ENCODE results near the gene THUMPD3. TPM values are rescaled to one million over a fixed set of nuclear protein-coding genes. Genes with fewer than 3 reads are reported as not detected.

The THUMPD3 gene
- total and polyA plus RNA-seq, 7 donors = 40.0 to 70.5 (median 55.0) TPM

- no peaks in the 10 kb centered on the region for H3K27me3 ChIP-seq (ENCODE audit: insufficient read depth in 3 of 3, low read length in 2 of 3)
- DNase-seq (no peak), ATAC-seq (no peak)
- H3K4me1 ChIP-seq = peaks cover 3% of the 10 kb centered on the region
- no peaks in the 10 kb centered on the region for H3K36me3 ChIP-seq (ENCODE audit: insufficient read depth in 1 of 2, low read depth in 1 of 2)
- H3K4me3 ChIP-seq = no peak overlapping the region
- no peak overlapping the region for H3K27ac ChIP-seq
- TF ChIP-seq, protein P1, sequence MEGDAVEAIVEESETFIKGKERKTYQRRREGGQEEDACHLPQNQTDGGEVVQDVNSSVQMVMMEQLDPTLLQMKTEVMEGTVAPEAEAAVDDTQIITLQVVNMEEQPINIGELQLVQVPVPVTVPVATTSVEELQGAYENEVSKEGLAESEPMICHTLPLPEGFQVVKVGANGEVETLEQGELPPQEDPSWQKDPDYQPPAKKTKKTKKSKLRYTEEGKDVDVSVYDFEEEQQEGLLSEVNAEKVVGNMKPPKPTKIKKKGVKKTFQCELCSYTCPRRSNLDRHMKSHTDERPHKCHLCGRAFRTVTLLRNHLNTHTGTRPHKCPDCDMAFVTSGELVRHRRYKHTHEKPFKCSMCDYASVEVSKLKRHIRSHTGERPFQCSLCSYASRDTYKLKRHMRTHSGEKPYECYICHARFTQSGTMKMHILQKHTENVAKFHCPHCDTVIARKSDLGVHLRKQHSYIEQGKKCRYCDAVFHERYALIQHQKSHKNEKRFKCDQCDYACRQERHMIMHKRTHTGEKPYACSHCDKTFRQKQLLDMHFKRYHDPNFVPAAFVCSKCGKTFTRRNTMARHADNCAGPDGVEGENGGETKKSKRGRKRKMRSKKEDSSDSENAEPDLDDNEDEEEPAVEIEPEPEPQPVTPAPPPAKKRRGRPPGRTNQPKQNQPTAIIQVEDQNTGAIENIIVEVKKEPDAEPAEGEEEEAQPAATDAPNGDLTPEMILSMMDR (IDR thresholded peaks at IDR 0.05) = no peak
- intact Hi-C loops (cut with DNase I) = no loop called here
- WGBS, 3 donors = 62 to 79% (median 65%) methylated on average over 4 of the region's 4 CpGs
- no peaks in the 10 kb centered on the region for H3K9me3 ChIP-seq
Measured at GRCh38 chr3:9343115-9343514, 19.7 kb upstream of the THUMPD3 start.

GRCh38 chr3:9345041-9345440, 17.8 kb upstream of the THUMPD3 start:
- Histone ChIP-seq H3K27me3 (ENCODE audit: insufficient read depth in 3 of 3, low read length in 2 of 3) (no peaks in the 10 kb centered on the region), H3K4me3 (no peak overlapping the region), H3K27ac (no peak overlapping the region), H3K9me3 (no peaks in the 10 kb centered on the region), H3K36me3 (ENCODE audit: insufficient read depth in 1 of 2, low read depth in 1 of 2) (peaks cover 0 to 6% of the 10 kb centered on the region in 2 donors), H3K4me1 (peaks cover 3% of the 10 kb centered on the region)
- TF ChIP-seq, protein P1 (IDR thresholded peaks at IDR 0.05) = no peak
- DNase-seq (no peak), ATAC-seq (no peak)
- WGBS, 3 donors = 0 to 43% (median 38%) methylated on average over 1 of the region's 1 CpG
- intact Hi-C loops (cut with DNase I) = no loop called here

- H3K27me3 ChIP-seq (ENCODE audit: insufficient read depth in 3 of 3, low read length in 2 of 3) = no peaks in the 10 kb centered on the region
- no peaks in the 10 kb centered on the region for H3K4me1 ChIP-seq
- no peak for DNase-seq
- H3K36me3 ChIP-seq (ENCODE audit: insufficient read depth in 1 of 2, low read depth in 1 of 2) = peaks cover 0 to 9% of the 10 kb centered on the region in 2 donors
- no peak overlapping the region for H3K27ac ChIP-seq
- TF ChIP-seq, protein P1 (IDR thresholded peaks at IDR 0.05) = no peak
- no peak overlapping the region for H3K4me3 ChIP-seq
- 91 to 96% (median 93%) methylated on average over 1 of the region's 1 CpG for WGBS, 3 donors
- ATAC-seq = no peak
- intact Hi-C loops (cut with DNase I) = no loop called here
- H3K9me3 ChIP-seq = no peaks in the 10 kb centered on the region
Measured at GRCh38 chr3:9346141-9346540, 16.7 kb upstream of the THUMPD3 start.

DNA sequence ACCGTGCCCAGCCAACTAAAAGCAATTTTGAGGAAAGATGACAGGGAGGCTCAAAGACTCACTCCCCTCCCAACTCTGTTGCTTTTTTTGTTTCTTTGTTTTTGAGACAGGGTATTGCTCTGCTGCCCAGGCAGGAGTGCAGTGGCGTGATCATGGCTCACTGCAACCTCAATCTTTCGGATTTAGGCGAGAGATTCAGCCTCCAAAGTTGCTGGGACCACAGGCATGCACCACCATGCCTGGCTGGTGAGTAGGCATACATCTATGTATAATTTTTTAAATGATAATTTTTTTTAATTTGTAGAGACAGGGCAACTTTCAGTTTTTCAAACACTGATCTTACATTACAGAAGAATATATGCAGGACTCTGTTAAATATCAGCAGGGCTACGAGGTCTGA, 15.8 kb upstream of the THUMPD3 start:
- intact Hi-C loops (cut with DNase I) = no loop called here
- TF ChIP-seq, protein P1 (IDR thresholded peaks at IDR 0.05) = no peak
- Histone ChIP-seq H3K9me3 (no peaks in the 10 kb centered on the region), H3K27me3 (ENCODE audit: insufficient read depth in 3 of 3, low read length in 2 of 3) (no peaks in the 10 kb centered on the region), H3K36me3 (ENCODE audit: insufficient read depth in 1 of 2, low read depth in 1 of 2) (peaks cover 0 to 14% of the 10 kb centered on the region in 2 donors), H3K4me1 (no peaks in the 10 kb centered on the region), H3K27ac (no peak overlapping the region), H3K4me3 (no peak overlapping the region)
- no peak for ATAC-seq
- WGBS, 3 donors = 89 to 92% (median 92%) methylated on average over 5 of the region's 5 CpGs
- DNase-seq = no peak

- Histone ChIP-seq H3K36me3 (ENCODE audit: insufficient read depth in 1 of 2, low read depth in 1 of 2) (peaks cover 0 to 14% of the 10 kb centered on the region in 2 donors), H3K27ac (no peak overlapping the region), H3K4me3 (no peak overlapping the region), H3K27me3 (ENCODE audit: insufficient read depth in 3 of 3, low read length in 2 of 3) (no peaks in the 10 kb centered on the region), H3K4me1 (peaks cover 2% of the 10 kb centered on the region), H3K9me3 (no peaks in the 10 kb centered on the region)
- DNase-seq = no peak
- WGBS, 3 donors = 45 to 67% (median 47%) methylated on average over 2 of the region's 2 CpGs
- no peak for ATAC-seq
- TF ChIP-seq, protein P1 (IDR thresholded peaks at IDR 0.05) = no peak
- intact Hi-C loops (cut with DNase I) = no loop called here
Measured at GRCh38 chr3:9347887-9348286, 15.0 kb upstream of the THUMPD3 start.

Data from psoas muscle (tissue), 8 donors.